DLD1 (cell line): Measurements from ENCODE around the gene OTOF.

Source experiments
- in situ Hi-C: cut with HindIII; loops from 2 replicates; pipeline ENCODE4 v1.10.0; 2017; ENCODE audit warnings: low sequenced_read_pairs

OTOF gene

GRCh38 chr2:26503231-26503880, 25.4 kb upstream of the OTOF start:
- in situ Hi-C loops: no loop called here

DNA sequence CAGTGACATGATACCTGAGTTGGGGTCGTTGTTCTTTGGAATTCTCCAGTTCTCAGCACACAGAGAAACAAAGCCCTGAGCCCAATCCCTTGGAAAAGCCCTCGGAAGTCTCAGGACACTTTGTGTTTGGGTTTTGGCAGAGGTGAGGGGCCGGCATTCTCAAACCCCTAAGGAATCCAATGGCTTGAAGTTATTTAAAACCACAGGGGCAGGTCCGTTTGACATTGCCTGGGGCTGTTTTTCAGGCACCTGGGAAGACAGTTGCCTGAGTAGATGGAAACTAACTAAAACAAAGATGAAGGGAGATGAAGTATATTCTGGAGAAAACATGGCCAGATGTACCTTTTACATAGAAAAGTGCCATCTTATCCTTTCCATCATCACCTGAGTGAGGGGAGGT, 22.5 kb upstream of the OTOF start:
- in situ Hi-C loops: no loop called here

DNA sequence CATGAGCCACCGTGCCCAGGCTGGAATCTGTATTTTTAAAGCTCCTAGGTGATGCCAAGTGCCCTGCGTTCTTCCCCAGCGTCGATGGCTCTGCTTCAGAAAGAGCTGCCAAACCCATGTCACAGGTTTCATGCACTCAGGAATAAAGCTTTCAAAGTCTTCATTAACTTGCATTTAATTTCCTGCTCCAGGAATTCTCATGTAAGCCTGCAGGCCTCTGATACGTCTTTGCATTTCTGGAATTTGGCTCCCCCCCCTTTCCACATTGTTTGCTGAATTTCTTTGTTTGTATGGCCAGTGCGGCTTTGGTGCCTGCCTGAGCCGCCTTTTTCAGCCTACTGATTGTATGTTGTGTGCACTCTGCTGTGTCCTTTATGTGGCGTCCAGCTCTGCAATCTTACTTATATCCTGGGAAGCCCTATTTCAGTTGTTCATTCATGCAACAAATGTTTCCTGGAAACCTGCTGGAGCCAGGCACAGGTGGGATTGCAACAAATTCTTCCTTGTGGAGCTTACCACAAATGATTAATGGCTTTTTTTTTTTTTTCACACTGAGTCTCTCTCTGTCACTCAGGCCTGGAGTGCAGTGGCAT, 17.9 kb upstream of the OTOF start:
- in situ Hi-C loops: no loop called here

DNA sequence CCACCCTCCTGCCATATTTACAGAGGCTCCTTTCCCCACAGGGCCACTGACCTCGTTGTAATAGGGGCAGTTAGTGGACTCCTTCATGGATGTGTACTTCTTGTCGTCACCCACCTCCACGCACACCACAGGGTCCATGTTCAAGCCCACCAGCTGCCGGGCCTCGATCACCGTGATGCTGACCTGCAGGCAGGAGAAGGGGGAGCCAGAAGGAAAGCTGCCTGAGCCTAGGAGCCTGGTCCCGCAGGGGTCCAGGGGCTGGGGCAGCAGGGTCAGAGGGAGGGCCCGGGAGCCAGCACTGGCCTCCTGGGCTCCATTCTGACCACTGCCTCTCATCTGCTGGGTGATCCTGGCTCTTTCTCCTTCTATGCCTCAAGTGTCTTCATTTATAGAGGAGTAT, 17.0 kb upstream of the OTOF start:
- in situ Hi-C loops: no loop called here

GRCh38 chr2:26494199-26494598, 16.3 kb upstream of the OTOF start:
- in situ Hi-C loops: no loop called here

GRCh38 chr2:26493566-26493965, 15.6 kb upstream of the OTOF start:
- in situ Hi-C loops: no loop called here

DNA sequence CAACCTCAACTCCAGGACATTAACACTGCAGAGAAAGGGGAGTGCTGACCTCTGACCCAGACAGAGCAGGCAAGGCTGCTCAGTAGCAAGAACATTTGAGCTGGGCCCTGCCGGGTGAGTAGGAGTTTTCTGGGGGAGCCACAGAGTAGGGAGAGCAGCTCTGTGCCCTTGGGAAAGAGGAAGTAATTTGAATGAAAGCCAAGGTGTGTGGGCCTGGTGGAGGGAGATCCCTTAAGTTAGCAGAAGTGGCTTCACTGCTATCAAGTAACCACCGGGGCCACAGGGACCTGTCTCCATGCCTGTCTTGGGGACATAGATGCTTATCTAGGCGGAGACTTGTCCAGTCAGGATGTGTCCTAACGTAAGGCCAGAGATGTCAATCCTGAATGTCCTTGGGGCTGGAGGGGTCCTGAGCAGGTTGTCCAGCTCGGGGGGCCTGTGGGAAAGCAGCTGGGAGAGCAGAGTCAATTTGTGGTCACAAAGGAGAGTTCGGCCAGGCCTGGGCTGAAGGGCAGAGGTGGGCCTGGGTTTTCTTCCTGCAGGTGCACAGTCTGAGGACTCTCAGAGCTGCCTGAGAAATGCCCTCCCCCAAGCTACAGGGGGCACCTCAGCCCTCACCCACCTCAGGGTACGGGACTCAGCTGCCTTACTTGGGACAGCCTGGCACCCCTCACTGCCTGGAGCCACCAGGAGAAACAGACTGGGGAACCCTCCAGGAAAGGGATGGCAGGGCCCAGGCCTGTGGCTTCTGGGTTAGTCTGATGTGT, 15.0 kb upstream of the OTOF start:
- in situ Hi-C loops: no loop called here

DNA sequence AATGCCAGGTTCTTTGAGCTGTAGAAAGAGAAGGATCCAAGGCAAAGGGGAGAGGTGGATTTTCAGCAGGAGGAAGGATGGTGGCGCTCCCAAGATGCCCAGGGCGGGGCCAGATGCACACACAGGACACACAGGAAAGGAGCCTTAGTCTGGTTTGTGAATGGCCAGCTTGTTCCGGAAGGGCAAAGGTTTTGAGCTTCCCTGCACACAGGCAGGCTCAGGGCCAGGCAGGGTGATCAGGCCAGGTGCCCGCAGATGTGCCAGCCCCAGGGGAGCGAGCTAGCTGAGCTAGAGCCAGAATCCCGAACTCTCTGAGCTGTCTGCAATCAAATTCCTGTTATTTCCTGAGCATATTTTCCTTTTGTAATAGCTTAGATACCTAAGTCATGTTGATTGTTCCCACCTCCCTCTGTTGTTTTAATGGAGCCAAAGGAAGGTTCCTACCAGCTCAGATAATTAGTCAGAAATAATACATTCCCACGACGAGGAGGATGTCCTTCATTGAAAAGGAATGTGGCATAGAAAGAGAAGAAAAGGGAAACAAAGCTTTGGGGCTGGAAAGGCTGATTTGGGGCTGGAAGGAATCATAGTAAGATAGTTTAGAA, 13.7 kb upstream of the OTOF start:
- in situ Hi-C loops: no loop called here

DNA sequence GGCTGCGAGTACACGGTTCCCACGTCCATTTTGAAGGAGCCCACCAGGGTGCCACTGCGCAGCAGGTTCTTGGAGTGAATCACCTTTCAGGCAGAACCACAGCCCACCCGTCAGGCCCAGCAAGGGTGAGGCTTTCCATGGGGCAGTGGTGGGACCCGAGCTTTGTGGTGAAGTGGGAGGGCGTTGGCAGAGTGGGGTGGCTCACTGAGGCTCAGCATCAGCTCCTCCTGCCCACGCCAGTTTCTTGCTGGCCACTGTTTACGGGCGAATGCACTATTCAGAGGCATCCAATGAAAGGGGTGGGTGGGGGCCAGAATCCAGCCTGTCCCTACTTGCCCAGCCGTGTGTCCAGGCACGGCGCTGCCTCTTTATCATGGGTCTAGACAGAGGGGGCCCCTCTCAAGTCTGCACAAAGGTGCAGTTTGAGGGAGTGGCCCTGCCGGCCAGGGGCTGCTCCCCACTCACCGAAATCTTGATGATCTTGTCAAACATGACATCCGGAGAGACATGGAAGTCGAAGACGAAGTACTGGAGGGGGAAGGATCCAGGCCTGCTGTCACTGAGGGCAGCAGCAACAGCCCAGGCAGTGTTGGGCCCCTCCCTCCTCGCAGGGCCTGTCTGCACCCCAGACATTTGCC, 11.4 kb upstream of the OTOF start:
- in situ Hi-C loops: no loop called here

DNA sequence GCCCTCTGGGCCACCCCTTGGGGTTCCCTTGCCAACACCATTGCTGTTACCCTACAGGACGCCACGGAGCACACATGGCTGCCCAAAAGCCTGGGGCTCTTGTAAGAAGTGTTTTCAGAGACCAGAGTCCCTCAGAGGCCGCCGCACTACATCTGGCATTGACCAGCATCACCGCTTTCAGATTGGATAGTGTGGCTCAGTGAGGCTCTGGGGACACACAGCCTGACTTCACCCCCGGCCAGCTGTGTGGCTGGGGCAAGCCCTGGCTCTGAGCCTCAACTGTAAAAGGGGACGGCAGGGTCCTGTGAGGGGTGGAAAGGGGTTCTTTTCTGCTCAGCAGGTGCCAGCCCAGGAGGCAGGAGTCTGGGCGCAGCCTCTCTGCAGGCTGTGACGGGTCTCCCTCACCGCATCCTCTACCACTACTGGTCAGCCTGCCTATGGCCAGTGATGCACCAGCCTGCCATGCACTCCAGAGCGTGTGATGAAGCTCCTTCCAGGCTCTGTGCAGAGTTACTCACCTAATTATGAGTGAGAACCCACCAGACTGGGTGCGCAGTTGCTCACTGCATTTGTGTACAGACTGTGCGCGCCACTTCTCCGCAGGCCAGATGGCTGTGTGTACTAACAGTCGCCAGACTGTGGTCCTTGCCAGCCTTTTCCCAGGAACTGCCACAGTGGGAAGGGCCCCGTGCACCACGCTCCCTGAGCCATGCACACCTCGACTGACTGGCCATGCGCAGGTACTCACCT, 10.7 kb upstream of the OTOF start:
- in situ Hi-C loops: no loop called here

GRCh38 chr2:26487192-26487591, 9.3 kb upstream of the OTOF start:
- in situ Hi-C loops: no loop called here

GRCh38 chr2:26486789-26487188, 8.9 kb upstream of the OTOF start:
- in situ Hi-C loops: no loop called here

DNA sequence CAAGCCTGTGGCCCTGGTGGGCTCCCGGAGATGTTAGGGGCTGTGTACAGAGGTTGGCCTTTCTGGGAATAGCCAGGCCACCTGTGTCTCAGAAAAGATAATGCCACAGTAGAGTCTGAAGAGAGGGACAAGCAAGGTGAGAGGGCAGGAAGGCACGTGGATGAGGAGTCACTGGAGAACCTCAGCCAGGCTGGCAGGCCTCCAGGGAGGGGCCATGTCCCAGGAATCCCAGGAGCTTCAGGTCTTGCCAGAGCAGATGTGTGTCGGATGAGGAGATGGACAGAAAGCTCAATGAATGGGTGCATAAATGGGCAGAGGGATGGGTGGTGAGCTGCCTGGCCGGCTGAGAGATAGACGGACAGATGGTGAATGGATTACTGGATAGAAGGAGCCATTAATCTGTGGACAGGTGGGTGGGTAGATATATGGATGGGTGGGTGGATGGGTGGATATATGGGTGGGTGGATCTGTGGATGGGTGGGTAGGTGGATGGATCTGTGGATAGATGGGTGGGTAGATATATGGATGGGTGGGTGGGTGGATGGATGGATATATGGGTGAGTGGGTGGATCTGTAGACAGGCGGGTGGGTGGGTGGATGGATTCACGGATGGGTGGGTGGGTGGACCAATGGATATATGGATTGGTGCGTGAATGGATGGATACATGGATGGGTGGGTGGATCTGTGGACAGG, 7.9 kb upstream of the OTOF start:
- in situ Hi-C loops: no loop called here

DNA sequence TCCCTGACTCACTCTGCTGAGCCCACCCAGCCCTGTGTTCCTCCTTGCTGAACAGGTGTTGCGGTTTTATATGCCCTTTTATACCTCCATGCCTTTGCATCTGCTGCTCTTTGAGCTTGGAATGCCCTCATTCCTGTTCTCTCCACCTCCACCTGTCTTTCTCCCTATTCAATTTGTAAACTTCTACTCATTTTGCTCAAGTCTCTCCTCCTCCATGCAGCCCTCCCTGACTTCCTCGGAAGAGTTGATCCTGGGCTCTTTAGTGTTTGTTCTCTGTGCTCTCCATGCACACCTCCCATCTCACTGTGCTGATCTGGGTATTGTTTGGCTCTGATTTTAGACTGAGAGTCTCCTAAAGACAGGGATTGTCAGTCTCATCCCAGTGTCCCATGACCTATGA, 7.2 kb upstream of the OTOF start:
- in situ Hi-C loops: no loop called here

DNA sequence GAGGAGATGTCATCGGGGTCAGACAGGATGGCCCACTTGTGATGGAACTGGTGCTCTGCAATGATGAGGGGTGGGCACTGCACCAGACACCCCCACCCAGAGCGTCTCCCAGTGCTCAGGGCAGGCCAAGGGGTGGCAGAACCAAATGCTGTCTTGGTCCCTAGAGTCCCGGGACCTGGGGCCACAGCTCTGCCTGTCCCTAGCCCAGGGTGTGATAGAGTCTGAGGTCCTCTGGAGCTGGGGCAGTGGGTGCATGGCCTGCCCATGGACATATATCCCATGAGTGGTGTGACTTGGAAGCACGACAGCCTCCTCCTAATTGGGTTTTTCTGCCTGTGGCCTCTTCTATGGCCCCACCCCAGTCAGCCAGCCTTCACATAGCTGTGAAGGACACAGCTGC, 6.7 kb upstream of the OTOF start:
- in situ Hi-C loops: no loop called here

- in situ Hi-C loops: no loop called here
Measured at GRCh38 chr2:26483957-26484565, 6.1 kb upstream of the OTOF start.

DNA sequence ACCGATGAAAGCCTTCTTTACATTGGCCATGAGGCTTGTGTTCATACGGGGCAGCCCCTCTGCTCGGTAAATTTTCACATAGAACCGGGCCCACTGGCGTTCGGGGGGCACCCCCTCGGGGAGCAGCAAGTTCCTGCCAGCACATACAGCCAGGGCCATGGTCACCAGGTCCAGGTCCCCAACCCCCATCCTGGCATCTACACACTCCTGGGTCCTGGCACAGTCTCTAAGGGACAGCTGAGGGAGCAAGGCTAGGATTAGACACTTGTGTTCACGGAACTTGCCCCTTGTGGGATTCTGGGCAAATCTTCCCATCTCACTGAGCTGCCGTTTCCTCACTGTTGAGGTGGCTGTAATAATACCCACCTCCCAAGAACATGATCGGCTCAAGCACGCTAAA, 5.6 kb upstream of the OTOF start:
- in situ Hi-C loops: no loop called here

DNA sequence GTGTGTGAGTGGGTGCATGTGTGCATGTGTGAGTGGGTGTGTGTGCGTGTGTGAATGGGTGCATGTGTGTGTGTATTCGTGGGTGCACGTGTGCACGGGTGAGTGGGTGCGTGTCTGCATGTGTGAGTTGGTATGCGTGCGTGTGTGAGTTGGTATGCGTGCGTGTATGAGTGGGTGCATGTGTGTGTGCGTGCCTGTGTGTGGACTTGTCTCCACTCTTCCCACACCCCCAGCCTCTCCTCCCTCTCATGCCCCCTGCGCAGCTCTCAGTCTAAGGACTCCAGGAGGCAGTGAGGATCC, 5.1 kb upstream of the OTOF start:
- in situ Hi-C loops: no loop called here

DNA sequence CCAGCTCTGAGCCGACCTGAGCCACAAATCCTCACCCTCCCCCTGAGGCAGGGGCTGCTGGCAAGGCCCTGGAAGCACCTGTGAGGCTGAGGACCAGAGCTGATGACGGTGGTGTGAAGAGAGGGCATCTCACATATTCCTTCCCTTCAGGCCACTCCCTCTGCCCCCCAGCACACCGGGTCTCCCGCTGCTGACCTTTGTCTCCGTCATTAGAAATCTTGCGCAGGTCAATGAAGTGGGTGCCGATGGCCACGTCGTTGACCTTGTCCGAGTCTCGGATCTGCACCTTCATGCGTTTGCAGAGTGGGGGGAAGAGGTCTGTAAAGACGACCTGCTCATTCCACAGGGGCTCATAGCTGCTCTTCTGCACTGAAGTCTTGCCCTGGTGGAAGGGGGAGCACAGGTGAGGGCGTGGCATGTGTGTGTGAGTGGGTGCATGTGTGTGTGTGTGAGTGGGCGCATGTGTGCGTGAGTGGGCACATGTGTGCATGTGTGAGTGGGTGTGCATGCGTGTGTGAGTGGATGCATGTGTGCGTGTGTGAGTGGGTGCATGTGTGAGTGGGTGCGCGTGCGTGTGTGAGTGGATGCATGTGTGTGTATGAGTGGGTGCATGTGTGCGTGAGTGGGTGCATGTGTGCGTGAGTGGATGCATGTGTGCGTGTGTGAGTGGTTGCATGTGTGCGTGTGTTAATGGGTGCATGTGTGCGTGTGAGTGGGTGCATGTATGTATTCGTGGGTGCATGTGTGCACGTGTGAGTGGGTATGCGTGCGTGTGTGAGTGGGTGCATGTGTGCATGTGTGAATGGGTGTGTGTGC, 4.5 kb upstream of the OTOF start:
- in situ Hi-C loops: no loop called here
